HepG2 (cell line): Measurements from ENCODE around the gene LRRC43. TPM values are rescaled to one million over a fixed set of nuclear protein-coding genes. Genes with fewer than 3 reads are reported as not detected.

Experiments used
- ATAC-seq: fragments of 200-7000 bp; cut with Tn5 transposase; 3 replicates; pipeline ENCODE4 v1.9.1; 2020; ENCODE audit warnings: mild to moderate bottlenecking, moderate library complexity
- BruUV-seq: library from RNA; stranded (reverse); fragments of 400-500 nt; replicated peaks from 2 replicates; lab custom pipeline; 2021; lab: Mats Ljungman, UMichigan
- CTCF ChIA-PET: fragments of 300-600 bp; formaldehyde crosslinking; extraction: SDS; loops from one replicate; lab custom pipeline; 2021; ENCODE audit warnings: low total read pairs, inconsistent platforms, low intra/inter-chr PET ratio; lab: Yijun Ruan, JAX
- POLR2A ChIA-PET: fragments of 350-600 bp; sonication (Branson Sonifier 250); formaldehyde crosslinking; loops from one replicate; lab custom pipeline; 2020; ENCODE audit warnings: antibody characterized with exemption, inconsistent platforms; lab: Yijun Ruan, JAX
- DNase-seq: peaks from one replicate; pipeline ENCODE4 v3.0.0-alpha.2; 2015; ENCODE audit warnings: low spot score
- FAIRE-seq: peaks from 3 replicates; lab custom pipeline; 2011; peaks lifted over from hg19 to GRCh38; lab: Jason Lieb, UNC
- H2AFZ ChIP-seq: one replicate; pipeline ENCODE4 v1.6.1; 2011; ENCODE audit warnings: low read length, inconsistent platforms
- H3K27ac ChIP-seq: fragments of 300-600 bp; 3 replicates; pipeline ENCODE4 v1.8.0; 2011; ENCODE audit warnings: mixed run types, mild to moderate bottlenecking, mixed read lengths, low read length, inconsistent platforms; ENCODE audit not compliant: insufficient read depth; ENCODE audit errors: extremely low read length
- H3K27me3 ChIP-seq, 2 experiments: fragments of 200-600 bp in 1 of 2; 2 replicates in 1 of 2; 3 replicates in 1 of 2; pipeline versions ENCODE4 v1.6.0 to v1.8.0; 2011; ENCODE audit warnings: low read length in 2 of 2, mild to moderate bottlenecking in 2 of 2, moderate library complexity in 2 of 2, inconsistent platforms in 1 of 2; ENCODE audit not compliant: insufficient read depth in 2 of 2, control insufficient read depth in 1 of 2
- H3K36me3 ChIP-seq, 2 experiments: fragments of 200-600 bp in 1 of 2; replicated peaks in 1 of 2; 2 replicates in 1 of 2; 3 replicates in 1 of 2; pipeline versions ENCODE4 v1.5.1 to v1.8.0; 2011; ENCODE audit warnings: low read length in 2 of 2, inconsistent platforms in 1 of 2; ENCODE audit not compliant: insufficient read depth in 2 of 2, control insufficient read depth in 1 of 2
- H3K4me1 ChIP-seq: 2 replicates; pipeline ENCODE4 v1.5.1; 2012; ENCODE audit warnings: low read length, inconsistent platforms; ENCODE audit not compliant: insufficient read depth
- H3K4me2 ChIP-seq: 2 replicates; pipeline ENCODE4 v1.6.0; 2011; ENCODE audit warnings: low read depth, low read length, inconsistent platforms
- H3K4me3 ChIP-seq, 3 experiments: fragments of 200-600 bp in 1 of 3; sonication (generic), shearing (Covaris generic) in 1 of 3; replicated peaks in 1 of 3; 2 replicates each; pipeline ENCODE4 v1.5.1; 2011 to 2016; ENCODE audit warnings: low read length in 3 of 3, inconsistent platforms in 2 of 3, low read depth in 2 of 3, mild to moderate bottlenecking in 2 of 3, control low read depth in 1 of 3, mixed read lengths in 1 of 3; ENCODE audit not compliant: insufficient read depth in 1 of 3
- H3K79me2 ChIP-seq: one replicate; pipeline ENCODE4 v1.6.1; 2011; ENCODE audit warnings: low read length, inconsistent platforms; ENCODE audit not compliant: insufficient read depth
- H3K9ac ChIP-seq: 2 replicates; pipeline ENCODE4 v1.6.0; 2011; ENCODE audit warnings: mild to moderate bottlenecking, low read depth, low read length, inconsistent platforms; ENCODE audit not compliant: insufficient read depth
- H3K9me3 ChIP-seq: 2 replicates; pipeline ENCODE4 v1.5.1; 2012; ENCODE audit warnings: mild to moderate bottlenecking, low read length
- H4K20me1 ChIP-seq: 2 replicates; pipeline ENCODE4 v1.6.0; 2011; ENCODE audit warnings: inconsistent platforms, mild to moderate bottlenecking, low read length, moderate library complexity; ENCODE audit not compliant: insufficient read depth
- ATF7 ChIP-seq, 2 experiments: fragments of 450-650 bp in 1 of 2; sonication (generic) in 1 of 2; formaldehyde crosslinking in 1 of 2; IDR thresholded peaks; 2 replicates each; pipeline versions ENCODE4 v1.4.0 to v1.6.1; 2016 to 2020; ENCODE audit warnings: antibody characterized with exemption in 1 of 2, mild to moderate bottlenecking in 1 of 2, missing genetic modification reagents in 1 of 2
- CREM ChIP-seq, 2 experiments: sonication (generic) in 1 of 2; formaldehyde crosslinking in 1 of 2; IDR thresholded peaks; 2 replicates each; pipeline versions ENCODE4 v1.4.0 to v1.6.1; 2016 to 2020; ENCODE audit warnings: antibody characterized with exemption in 1 of 2, mild to moderate bottlenecking in 1 of 2, missing genetic modification reagents in 1 of 2
- MIXL1 ChIP-seq: IDR thresholded peaks from 2 replicates; pipeline ENCODE4 v1.6.1; 2016
- NR2F6 ChIP-seq, 2 experiments: IDR thresholded peaks; 2 replicates each; pipeline ENCODE4 v1.6.1; 2016; ENCODE audit warnings: antibody characterized with exemption in 1 of 2, mild to moderate bottlenecking in 1 of 2
- SOX13 ChIP-seq, 3 experiments: fragments of 450-650 bp in 1 of 3; sonication (generic) in 1 of 3; formaldehyde crosslinking in 1 of 3; IDR thresholded peaks in 2 of 3; conservative IDR thresholded peaks in 1 of 3; 2 replicates each; pipeline versions ENCODE4 v1.5.0 to v1.6.1; 2016 to 2020; ENCODE audit warnings: antibody characterized with exemption in 1 of 3, mild to moderate bottlenecking in 1 of 3, missing compliant biosample characterization in 1 of 3, missing genetic modification reagents in 1 of 3, moderate library complexity in 1 of 3
- SOX5 ChIP-seq: IDR thresholded peaks from 2 replicates; pipeline ENCODE4 v1.6.1; 2016; ENCODE audit warnings: borderline replicate concordance
- TCF7 ChIP-seq: sonication (generic); IDR thresholded peaks from 2 replicates; pipeline ENCODE4 v1.6.1; 2016; ENCODE audit warnings: antibody characterized with exemption, low read depth
- XBP1 ChIP-seq: sonication (generic); formaldehyde crosslinking; IDR thresholded peaks from 2 replicates; pipeline ENCODE4 v1.5.0; 2020; ENCODE audit warnings: missing genetic modification reagents
- ZBTB10 ChIP-seq: sonication (generic); formaldehyde crosslinking; IDR thresholded peaks from 2 replicates; pipeline ENCODE4 v1.4.0; 2020; ENCODE audit warnings: missing genetic modification reagents, borderline replicate concordance
- ZFP36 ChIP-seq: fragments of 150-350 bp; IDR thresholded peaks from 2 replicates; pipeline ENCODE4 v1.6.1; 2018; ENCODE audit warnings: borderline replicate concordance, low read length, low read depth; ENCODE audit not compliant: partially characterized antibody
- ZFP37 ChIP-seq: sonication (generic); formaldehyde crosslinking; IDR thresholded peaks from 2 replicates; pipeline ENCODE4 v1.4.0; 2020; ENCODE audit warnings: missing genetic modification reagents, borderline replicate concordance
- ZMAT5 ChIP-seq: sonication (generic); formaldehyde crosslinking; IDR thresholded peaks from 2 replicates; pipeline ENCODE4 v1.5.0; 2020; ENCODE audit warnings: mild to moderate bottlenecking, low read depth, missing genetic modification reagents, borderline replicate concordance
- ZNF17 ChIP-seq: sonication (generic); formaldehyde crosslinking; IDR thresholded peaks from 2 replicates; pipeline ENCODE4 v1.5.0; 2020; ENCODE audit warnings: mild to moderate bottlenecking, missing genetic modification reagents
- ZNF713 ChIP-seq: sonication (generic); formaldehyde crosslinking; IDR thresholded peaks from 2 replicates; pipeline ENCODE4 v1.4.0; 2020; ENCODE audit warnings: mild to moderate bottlenecking, missing genetic modification reagents
- ZNF883 ChIP-seq: sonication (generic); formaldehyde crosslinking; IDR thresholded peaks from 2 replicates; pipeline ENCODE4 v1.5.1; 2020; ENCODE audit warnings: mild to moderate bottlenecking, missing genetic modification reagents; ENCODE audit errors: not compliant biosample characterization
- ZSCAN21 ChIP-seq: sonication (generic); formaldehyde crosslinking; IDR thresholded peaks from 2 replicates; pipeline ENCODE4 v1.8.0; 2022; ENCODE audit warnings: mild to moderate bottlenecking, missing genetic modification reagents, moderate library complexity, borderline replicate concordance
- WGBS: methylation state at CpG from one replicate; pipeline ENCODE4 v1.1.6; 2017; ENCODE audit warnings: low lambda C conversion rate; 5-methylcytosine and 5-hydroxymethylcytosine counted together
- in situ Hi-C: cut with HindIII; loops from 2 replicates; pipeline ENCODE4 v1.10.0; 2017; ENCODE audit warnings: low pct_unique_long_range_greater_than_20kb; ENCODE audit not compliant: extremely low pct_ligation_motif_present
- intact Hi-C: fragments of 100-400 bp; cut with micrococcal nuclease; formaldehyde crosslinking; loops from one replicate; pipeline ENCODE4 v1.10.0; 2022; ENCODE audit not compliant: unreplicated experiment
- polyA plus RNA-seq, 8 experiments: library from polyadenylated mRNA; depleted of rRNA in 3 of 8; stranded (reverse) in 7 of 8; unstranded in 1 of 8; fragments of >200 nt; fragmentation: Illumina TruSeq in 4 of 8; extraction: Trizol in 4 of 8; gene quantifications; 2 replicates each; pipeline versions ENCODE4 v1.2.1 to v1.2.3, GENCODE V29; 2011 to 2016; ENCODE audit warnings: low read depth in 4 of 8, missing spikeins in 1 of 8, mixed read lengths in 1 of 8; ENCODE audit not compliant: insufficient read depth in 1 of 8
- total RNA-seq, 5 experiments: library from RNA; depleted of rRNA; stranded (reverse); fragments of >200 nt; fragmentation: Illumina TruSeq; extraction: Trizol; gene quantifications; 2 replicates each; pipeline ENCODE4 v1.2.3, GENCODE V29; 2016; ENCODE audit warnings: low read depth in 1 of 5

Gene LRRC43
- total and polyA plus RNA-seq, 2 of the 13 experiments (the other 11 are each of a cell fraction or from before 2014, with no cell fraction given): not detected

- TF ChIP-seq ZMAT5 (CRISPR knock-in tag): no peak
- TF ChIP-seq ZSCAN21 (CRISPR knock-in tag): no peak
- no peak for TF ChIP-seq ZFP36
- TF ChIP-seq ZNF713: no peak
Observed at GRCh38 chr12:122166422-122167349, 16.2 kb upstream of the LRRC43 start (continued).

GRCh38 chr12:122167356-122167925 is 15.5 kb upstream of the LRRC43 start:
- peaks cover 29% of the 10 kb centered on the region for H3K4me1 ChIP-seq
- no peaks in the 10 kb centered on the region for H4K20me1 ChIP-seq
- no peaks in the 10 kb centered on the region for H3K36me3 ChIP-seq
- CTCF ChIA-PET: no interaction called here
- H3K4me3 ChIP-seq: peak overlapping the region in 1 of 3 experiments; percentile 24; a peak in 2 of 6 replicates
- TF ChIP-seq TCF7 (peak; percentile 26; the same call in 1 of the 2 replicates), SOX5 (peak; percentile 43; the same call in 1 of the 2 replicates), NR2F6 (IDR thresholded peaks at IDR 0.05) (0 out of 2 replicates have a peak, but pooled peaks have one; percentile 23), NR2F6 (CRISPR knock-in tag; IDR thresholded peaks at IDR 0.05) (no peak), CREM (IDR thresholded peaks at IDR 0.05) (0 out of 2 replicates have a peak, but pooled peaks have one; percentile 24), CREM (CRISPR knock-in tag; IDR thresholded peaks at IDR 0.05) (no peak), ZBTB10 (CRISPR knock-in tag) (no peak), SOX13 (IDR thresholded peaks at IDR 0.05) (peak; percentile 48; the same call in 1 of the 2 replicates), SOX13 (CRISPR knock-in tag; conservative IDR thresholded peaks at IDR 0.05 in 1 of 2, IDR thresholded peaks at IDR 0.05 in 1 of 2) (peak in 1 of 2 experiments; percentile 62; a peak in 2 of 4 replicates), XBP1 (CRISPR knock-in tag) (no peak), ATF7 (IDR thresholded peaks at IDR 0.05) (no peak), ATF7 (CRISPR knock-in tag; IDR thresholded peaks at IDR 0.05) (no peak), ZNF883 (CRISPR knock-in tag) (no peak), ZFP37 (CRISPR knock-in tag) (no peak), MIXL1 (CRISPR knock-in tag) (no peak), ZNF17 (no peak)
- H2AFZ ChIP-seq: no peak overlapping the region
- peak overlapping the region; percentile 52 for H3K4me2 ChIP-seq
- in situ Hi-C loops: no loop called here
- no peaks in the 10 kb centered on the region for H3K79me2 ChIP-seq
- no peak overlapping the region for H3K9ac ChIP-seq
- peaks cover 0 to 10% of the 10 kb centered on the region in 2 experiments; a peak in 1 of 5 replicates for H3K27me3 ChIP-seq
- WGBS: 22% methylated on average over 9 of the region's 10 CpGs
- FAIRE-seq (no peak), ATAC-seq (peak; percentile 66), DNase-seq (peak; percentile 22)
- intact Hi-C loops: no loop called here
- BruUV-seq: no TSS peak
- POLR2A ChIA-PET: interaction anchor here (0.6 kb wide), 1 partner anchor 104 kb away, joined by 3 read pairs; no protein-coding TSS in a partner anchor
- no peaks in the 10 kb centered on the region for H3K9me3 ChIP-seq
- H3K27ac ChIP-seq: no peak overlapping the region
